H9 (cell line): Measurements from ENCODE around the gene OGFR. TPM values are rescaled to one million over a fixed set of nuclear protein-coding genes. Genes with fewer than 3 reads are reported as not detected.

Experiments
- DNase-seq: peaks from one replicate; pipeline ENCODE4 v3.0.0-alpha.2; 2017
- H2AFZ ChIP-seq: one replicate; pipeline ENCODE4 v1.6.1; 2013; ENCODE audit warnings: mild to moderate bottlenecking, low read length, control low read depth, moderate library complexity
- H2AK5ac ChIP-seq: 2 replicates; pipeline ENCODE4 v1.6.1; 2013; ENCODE audit warnings: low read length, control low read depth, mixed read lengths; ENCODE audit not compliant: insufficient read length
- H2BK120ac ChIP-seq: one replicate; pipeline ENCODE4 v1.6.1; 2013; ENCODE audit warnings: low read depth, mild to moderate bottlenecking, low read length, control low read depth, inconsistent platforms; ENCODE audit not compliant: poor library complexity, severe bottlenecking
- H2BK12ac ChIP-seq: 2 replicates; pipeline ENCODE4 v1.6.1; 2013; ENCODE audit warnings: low read length, control low read depth, mixed read lengths, low read depth; ENCODE audit not compliant: insufficient read length
- H2BK15ac ChIP-seq: 2 replicates; pipeline ENCODE4 v1.6.1; 2013; ENCODE audit warnings: low read depth, low read length, control low read depth
- H2BK20ac ChIP-seq: one replicate; pipeline ENCODE4 v1.6.1; 2013; ENCODE audit warnings: low read depth, mild to moderate bottlenecking, low read length, control low read depth, inconsistent platforms; ENCODE audit not compliant: poor library complexity, severe bottlenecking
- H2BK5ac ChIP-seq: 2 replicates; pipeline ENCODE4 v1.6.1; 2013; ENCODE audit warnings: low read length, control low read depth, mixed read lengths; ENCODE audit not compliant: insufficient read length
- H3K14ac ChIP-seq: 2 replicates; pipeline ENCODE4 v1.6.1; 2013; ENCODE audit warnings: low read length, control low read depth; ENCODE audit not compliant: insufficient read depth
- H3K18ac ChIP-seq: 2 replicates; pipeline ENCODE4 v1.6.1; 2013; ENCODE audit warnings: low read depth, mild to moderate bottlenecking, mixed read lengths, low read length, control low read depth; ENCODE audit not compliant: insufficient read length
- H3K23ac ChIP-seq: 2 replicates; pipeline ENCODE4 v1.6.1; 2013; ENCODE audit warnings: low read length, control low read depth, mixed read lengths, low read depth; ENCODE audit not compliant: insufficient read length
- H3K23me2 ChIP-seq: 2 replicates; pipeline ENCODE4 v1.6.1; 2013; ENCODE audit warnings: low read depth, mild to moderate bottlenecking, mixed read lengths, low read length, control low read depth; ENCODE audit not compliant: insufficient read length, poor library complexity, severe bottlenecking
- H3K27ac ChIP-seq: 2 replicates; pipeline ENCODE4 v1.5.1; 2013; ENCODE audit warnings: low read length, control low read depth, mixed read lengths, low read depth; ENCODE audit not compliant: insufficient read length
- H3K27me3 ChIP-seq: 2 replicates; pipeline ENCODE4 v1.6.1; 2013; ENCODE audit warnings: low read length, control low read depth, inconsistent platforms; ENCODE audit not compliant: insufficient read depth
- H3K4ac ChIP-seq: 2 replicates; pipeline ENCODE4 v1.6.1; 2013; ENCODE audit warnings: low read depth, mild to moderate bottlenecking, control low read depth, inconsistent platforms, low read length, moderate library complexity
- H3K4me1 ChIP-seq: 2 replicates; pipeline ENCODE4 v1.6.1; 2013; ENCODE audit warnings: low read length, control low read depth, inconsistent platforms; ENCODE audit not compliant: insufficient read depth
- H3K4me2 ChIP-seq: 2 replicates; pipeline ENCODE4 v1.6.1; 2013; ENCODE audit warnings: low read length, control low read depth, mixed read lengths; ENCODE audit not compliant: insufficient read length, insufficient read depth
- H3K56ac ChIP-seq: 2 replicates; pipeline ENCODE4 v1.6.1; 2013; ENCODE audit warnings: low read depth, mild to moderate bottlenecking, mixed read lengths, low read length, control low read depth; ENCODE audit not compliant: insufficient read length
- H3K79me1 ChIP-seq: 2 replicates; pipeline ENCODE4 v1.6.1; 2013; ENCODE audit warnings: low read depth, mild to moderate bottlenecking, moderate library complexity, low read length, control low read depth, inconsistent platforms; ENCODE audit not compliant: insufficient read depth, poor library complexity, severe bottlenecking
- H3K79me2 ChIP-seq: 2 replicates; pipeline ENCODE4 v1.6.1; 2013; ENCODE audit warnings: low read length, control low read depth, inconsistent platforms; ENCODE audit not compliant: insufficient read depth
- H3K9ac ChIP-seq: 2 replicates; pipeline ENCODE4 v1.6.1; 2013; ENCODE audit warnings: low read length, control low read depth, mixed read lengths; ENCODE audit not compliant: insufficient read length; ENCODE audit errors: extremely low read depth
- H3K9me3 ChIP-seq: one replicate; pipeline ENCODE4 v1.6.1; 2013; ENCODE audit warnings: low read depth, low read length, inconsistent platforms; ENCODE audit not compliant: control insufficient read depth
- H3T11ph ChIP-seq: one replicate; pipeline ENCODE4 v1.6.1; 2013; ENCODE audit warnings: mild to moderate bottlenecking, low read length, control low read depth, inconsistent platforms
- H4K20me1 ChIP-seq: one replicate; pipeline ENCODE4 v1.6.1; 2013; ENCODE audit not compliant: control insufficient read depth, insufficient read length, insufficient read depth
- H4K5ac ChIP-seq: 2 replicates; pipeline ENCODE4 v1.6.1; 2013; ENCODE audit warnings: low read depth, mild to moderate bottlenecking, mixed read lengths, low read length, control low read depth; ENCODE audit not compliant: insufficient read length
- H4K8ac ChIP-seq: replicated peaks from 2 replicates; pipeline ENCODE4 v1.6.1; 2013; ENCODE audit warnings: low read length, control low read depth, mixed read lengths, low read depth; ENCODE audit not compliant: insufficient read length
- H4K91ac ChIP-seq: 2 replicates; pipeline ENCODE4 v1.6.1; 2013; ENCODE audit warnings: low read depth, mild to moderate bottlenecking, moderate library complexity, mixed read lengths, low read length, control low read depth; ENCODE audit not compliant: insufficient read length
- H3K27ac Mint-ChIP-seq, 3 experiments: 2 replicates in 2 of 3; 3 replicates in 1 of 3; pipeline ENCODE4 v1.8.0; 2020 to 2021; ENCODE audit warnings: mixed read lengths in 3 of 3, mild to moderate bottlenecking in 1 of 3, moderate library complexity in 1 of 3
- H3K27me3 Mint-ChIP-seq: 2 replicates; pipeline ENCODE4 v1.8.0; 2021; ENCODE audit warnings: low read depth, mild to moderate bottlenecking, moderate library complexity, mixed read lengths
- H3K36me3 Mint-ChIP-seq, 3 experiments: 2 replicates in 2 of 3; 3 replicates in 1 of 3; pipeline ENCODE4 v1.8.0; 2020 to 2021; ENCODE audit warnings: low read depth in 3 of 3, mixed read lengths in 3 of 3; ENCODE audit not compliant: insufficient read depth in 1 of 3
- H3K4me1 Mint-ChIP-seq, 2 experiments: 2 replicates each; pipeline ENCODE4 v1.8.0; 2020; ENCODE audit warnings: mixed read lengths in 2 of 2
- H3K4me3 Mint-ChIP-seq, 2 experiments: 2 replicates in 1 of 2; 3 replicates in 1 of 2; pipeline ENCODE4 v1.8.0; 2020 to 2021; ENCODE audit warnings: mild to moderate bottlenecking in 2 of 2, mixed read lengths in 2 of 2, moderate library complexity in 1 of 2
- H3K9me3 Mint-ChIP-seq, 2 experiments: 2 replicates in 1 of 2; 3 replicates in 1 of 2; pipeline ENCODE4 v1.8.0; 2020; ENCODE audit warnings: mild to moderate bottlenecking in 2 of 2, mixed read lengths in 2 of 2, moderate library complexity in 1 of 2
- WGBS: extraction: QIAGEN DNeasy Blood & Tissue Kit; methylation state at CpG from one replicate; pipeline ENCODE4 v1.1.7; 2013; ENCODE audit warnings: missing lambda C conversion rate, low lambda C conversion rate, mixed read lengths; ENCODE audit not compliant: insufficient read length; ENCODE audit errors: extremely low coverage; 5-methylcytosine and 5-hydroxymethylcytosine counted together
- total RNA-seq: library from RNA; stranded (reverse); gene quantifications from 2 replicates; pipeline ENCODE4 v1.2.1, GENCODE V29; 2021
- TF ChIP-seq, protein P1 (sequence below): fragments of 200-600 bp; sonication (generic); conservative IDR thresholded peaks from 3 replicates; pipeline ENCODE4 v1.8.0; 2021; ENCODE audit warnings: antibody characterized with exemption, mild to moderate bottlenecking

The OGFR gene
- total RNA-seq, 1 experiment from 2014 or later, result 33.1 TPM

DNA sequence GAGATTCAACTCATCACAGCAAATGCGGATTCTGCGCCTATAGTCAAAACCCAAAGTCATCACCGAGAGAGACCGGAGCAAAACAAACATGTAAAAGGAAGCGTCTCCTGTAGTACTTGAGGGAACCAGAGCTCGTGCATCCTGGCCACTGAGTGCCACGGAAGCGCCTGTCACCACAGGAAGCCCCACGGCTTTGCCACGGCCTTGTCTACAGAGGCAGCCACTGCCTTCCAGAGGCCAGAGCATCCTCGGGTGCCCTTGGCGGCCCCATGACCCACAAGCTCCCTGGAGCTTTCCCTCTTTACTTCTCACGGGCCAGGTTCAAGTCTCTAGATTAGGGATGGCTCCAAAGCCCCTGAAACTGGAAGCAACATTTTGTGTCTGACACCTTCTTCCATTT, 49.5 kb downstream of the OGFR start:
- no peak for DNase-seq
- TF ChIP-seq, protein P1, sequence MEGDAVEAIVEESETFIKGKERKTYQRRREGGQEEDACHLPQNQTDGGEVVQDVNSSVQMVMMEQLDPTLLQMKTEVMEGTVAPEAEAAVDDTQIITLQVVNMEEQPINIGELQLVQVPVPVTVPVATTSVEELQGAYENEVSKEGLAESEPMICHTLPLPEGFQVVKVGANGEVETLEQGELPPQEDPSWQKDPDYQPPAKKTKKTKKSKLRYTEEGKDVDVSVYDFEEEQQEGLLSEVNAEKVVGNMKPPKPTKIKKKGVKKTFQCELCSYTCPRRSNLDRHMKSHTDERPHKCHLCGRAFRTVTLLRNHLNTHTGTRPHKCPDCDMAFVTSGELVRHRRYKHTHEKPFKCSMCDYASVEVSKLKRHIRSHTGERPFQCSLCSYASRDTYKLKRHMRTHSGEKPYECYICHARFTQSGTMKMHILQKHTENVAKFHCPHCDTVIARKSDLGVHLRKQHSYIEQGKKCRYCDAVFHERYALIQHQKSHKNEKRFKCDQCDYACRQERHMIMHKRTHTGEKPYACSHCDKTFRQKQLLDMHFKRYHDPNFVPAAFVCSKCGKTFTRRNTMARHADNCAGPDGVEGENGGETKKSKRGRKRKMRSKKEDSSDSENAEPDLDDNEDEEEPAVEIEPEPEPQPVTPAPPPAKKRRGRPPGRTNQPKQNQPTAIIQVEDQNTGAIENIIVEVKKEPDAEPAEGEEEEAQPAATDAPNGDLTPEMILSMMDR, result no peak
- no peak overlapping the region for H4K8ac ChIP-seq
- Mint-ChIP-seq H3K4me3 (no peak overlapping the region), H3K9me3 (no peaks in the 10 kb centered on the region), H3K36me3 (peaks cover 25 to 57% (median 53%) of the 10 kb centered on the region in 3 experiments), H3K4me1 (peaks cover 2 to 10% of the 10 kb centered on the region in 2 experiments), H3K27ac (no peak overlapping the region), H3K27me3 (no peaks in the 10 kb centered on the region)
- no CpG with 5 or more reads among the region's 13 CpGs for WGBS
- no peaks in the 10 kb centered on the region for H3K27me3 ChIP-seq
- no peak overlapping the region for H3T11ph ChIP-seq
- H3K4ac ChIP-seq, result no peak overlapping the region
- no peak overlapping the region for H2AK5ac ChIP-seq
- no peak overlapping the region for H3K18ac ChIP-seq
- H2AFZ ChIP-seq, result no peak overlapping the region
- H3K14ac ChIP-seq, result no peak overlapping the region
- H3K79me1 ChIP-seq, result no peaks in the 10 kb centered on the region
- H2BK15ac ChIP-seq, result no peak overlapping the region
- no peak overlapping the region for H3K56ac ChIP-seq
- H3K79me2 ChIP-seq, result no peaks in the 10 kb centered on the region
- H3K4me2 ChIP-seq, result no peak overlapping the region
- no peaks in the 10 kb centered on the region for H3K4me1 ChIP-seq
- H3K9me3 ChIP-seq, result no peaks in the 10 kb centered on the region
- H3K9ac ChIP-seq, result no peak overlapping the region
- H4K5ac ChIP-seq, result no peak overlapping the region
- H4K91ac ChIP-seq, result no peak overlapping the region
- no peak overlapping the region for H2BK12ac ChIP-seq
- H2BK5ac ChIP-seq, result no peak overlapping the region
- no peaks in the 10 kb centered on the region for H4K20me1 ChIP-seq
- H3K23me2 ChIP-seq, result no peaks in the 10 kb centered on the region
- no peak overlapping the region for H2BK20ac ChIP-seq
- H3K27ac ChIP-seq, result no peak overlapping the region
- no peak overlapping the region for H3K23ac ChIP-seq
- no peak overlapping the region for H2BK120ac ChIP-seq
